NT2/D1 (cell line): Measurements from ENCODE around the gene CGB1.

Source experiments
- SUZ12 ChIP-seq: IDR thresholded peaks from 2 replicates; pipeline ENCODE4 v1.6.1; 2011; ENCODE audit not compliant: insufficient read length, insufficient read depth; ENCODE audit errors: extremely low read depth
- YY1 ChIP-seq: IDR thresholded peaks from 2 replicates; pipeline ENCODE4 v1.6.1; 2011; ENCODE audit not compliant: insufficient read length, insufficient read depth

DNA sequence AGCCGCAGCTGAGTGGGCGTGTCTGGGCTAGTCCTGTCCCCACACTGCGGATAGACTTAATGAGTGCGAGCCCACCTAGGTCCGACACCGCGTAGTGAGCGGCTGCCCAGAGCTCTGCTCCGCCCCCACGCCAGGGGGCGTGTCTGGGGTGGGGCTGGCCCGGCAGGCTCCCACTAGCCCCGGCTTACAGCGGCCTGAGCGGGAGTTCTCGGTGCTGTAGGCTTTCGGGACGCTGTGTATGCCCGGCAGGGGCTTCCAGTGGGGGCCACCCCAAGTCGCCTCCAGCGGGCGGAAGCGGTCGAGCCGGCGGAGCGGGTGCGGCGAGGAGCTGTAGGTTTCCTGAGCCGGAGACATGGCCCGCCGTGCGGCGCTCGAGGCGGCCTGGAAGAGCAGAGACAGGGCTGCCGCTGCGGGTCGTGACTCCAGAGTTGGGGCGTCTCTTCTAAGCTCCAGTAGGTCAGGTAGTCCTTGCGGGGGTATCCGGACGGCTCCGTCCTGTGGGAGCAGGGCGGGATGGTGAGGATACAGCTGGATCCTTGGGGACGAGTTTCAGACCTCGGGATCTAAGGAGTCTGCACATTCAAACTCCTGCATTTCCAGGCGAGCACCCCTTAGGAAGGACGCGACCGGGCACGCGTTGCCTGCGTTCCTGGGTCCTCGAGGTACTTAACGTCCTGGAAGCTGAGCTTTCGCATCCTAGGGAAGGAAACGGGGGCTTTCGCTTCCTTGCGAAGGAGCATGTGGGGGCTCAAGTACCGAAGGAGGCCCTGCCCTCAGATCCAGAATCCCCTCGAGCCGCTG, 19.6 kb upstream of the CGB1 start:
- TF ChIP-seq YY1 (no peak), SUZ12 (no peak)
